Activated CD4-positive, CD25-positive, alpha-beta regulatory T cell (primary cell): ENCODE measurements around the gene TLK2.
A peak's percentile ranks its signal among the peaks of the same experiment; 100 is the strongest.

Source experiments
- DNase-seq, 4 experiments: peaks; one replicate each; lab custom pipeline; 2025; lab: John Stamatoyannopoulos, UW

The TLK2 gene

GRCh38 chr17:62628831-62629555 is 150.4 kb downstream of the TLK2 start:
- DNase-seq, result no peak

DNA sequence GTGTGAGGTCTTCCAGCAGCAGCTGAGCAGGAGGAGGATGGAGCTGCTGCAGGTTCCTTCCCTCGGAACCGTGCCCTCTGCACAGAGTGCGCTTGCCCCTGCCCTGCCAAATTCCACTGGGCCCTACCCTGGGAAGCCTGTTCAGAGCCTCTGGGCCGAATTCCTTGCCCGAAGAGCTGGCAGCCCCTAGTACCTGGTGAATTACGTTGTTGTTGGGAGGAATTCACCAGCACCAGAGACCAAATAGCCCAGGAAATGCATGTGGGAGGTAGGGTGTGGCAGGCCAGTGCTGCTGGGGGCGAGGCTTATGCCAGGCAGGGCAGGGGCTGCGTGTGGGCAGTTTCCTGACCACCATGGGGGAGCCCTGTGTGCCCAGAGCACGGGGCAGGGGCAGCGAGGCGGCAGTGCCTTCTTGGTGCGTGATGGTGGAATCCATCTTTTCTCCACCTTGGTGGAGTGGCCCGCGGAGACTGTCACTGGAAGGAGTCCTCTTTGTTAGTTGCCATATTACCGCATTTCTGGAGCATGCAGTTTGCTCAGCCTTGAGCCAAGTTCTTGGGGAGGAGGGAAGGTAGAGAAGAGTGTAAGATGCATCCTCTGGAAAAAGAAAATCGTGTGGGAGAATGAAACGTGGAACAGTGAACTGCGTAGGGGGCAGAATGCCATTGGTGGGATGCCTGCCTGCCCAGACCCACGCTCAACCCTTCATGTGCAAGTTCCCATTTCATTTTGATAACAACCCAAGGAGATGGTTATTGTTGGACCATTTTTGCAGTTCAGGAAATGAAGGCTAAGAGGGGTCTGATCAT is 151.1 kb downstream of the TLK2 start:
- no peak for DNase-seq

GRCh38 chr17:62630365-62631085 is 151.9 kb downstream of the TLK2 start:
- DNase-seq, result no peak

DNA sequence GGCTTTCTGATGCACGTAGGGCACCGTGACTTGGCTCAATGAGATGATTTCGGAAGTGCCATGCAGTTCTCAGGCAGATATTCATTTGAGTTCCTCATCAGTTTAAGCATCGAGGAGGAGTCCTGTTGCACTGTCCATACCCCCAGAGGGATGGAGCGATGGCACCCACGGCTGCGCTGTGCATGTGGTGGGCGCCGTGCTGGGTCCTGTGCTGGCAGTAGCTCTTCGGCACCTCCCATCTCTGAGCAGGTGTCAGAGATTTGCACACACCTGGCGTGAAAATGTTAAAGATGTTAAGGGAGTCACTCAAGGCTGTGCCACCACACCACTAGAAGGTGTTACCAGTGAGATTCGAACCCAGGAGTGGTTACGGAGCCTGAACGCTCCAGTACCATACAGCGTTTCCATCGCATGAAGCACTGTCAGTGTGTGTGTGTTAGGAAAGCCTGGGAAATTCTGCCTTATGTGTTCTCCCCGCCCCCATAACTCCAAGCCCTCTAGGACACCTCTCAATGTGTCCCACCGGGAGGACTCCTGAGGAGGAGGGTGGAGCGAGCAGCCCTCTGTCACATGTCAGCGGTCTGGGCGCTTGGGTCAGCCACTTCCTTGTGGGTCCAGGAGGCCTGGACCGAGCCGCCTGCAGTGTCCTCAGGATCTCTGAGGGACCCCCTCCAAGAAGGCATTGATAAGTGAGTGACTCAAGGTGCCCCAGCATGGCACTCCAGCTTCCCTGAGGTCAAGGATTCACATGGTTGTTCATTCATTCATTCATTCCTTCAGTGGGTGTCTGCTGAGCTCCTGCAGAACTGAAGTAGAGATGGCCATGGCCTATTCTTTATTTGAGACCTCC is 152.7 kb downstream of the TLK2 start:
- DNase-seq, result no peak

- no peak for DNase-seq
Observed at GRCh38 chr17:62631936-62632924, 153.6 kb downstream of the TLK2 start.

GRCh38 chr17:62637809-62638208 is 159.2 kb downstream of the TLK2 start:
- no peak for DNase-seq

DNA sequence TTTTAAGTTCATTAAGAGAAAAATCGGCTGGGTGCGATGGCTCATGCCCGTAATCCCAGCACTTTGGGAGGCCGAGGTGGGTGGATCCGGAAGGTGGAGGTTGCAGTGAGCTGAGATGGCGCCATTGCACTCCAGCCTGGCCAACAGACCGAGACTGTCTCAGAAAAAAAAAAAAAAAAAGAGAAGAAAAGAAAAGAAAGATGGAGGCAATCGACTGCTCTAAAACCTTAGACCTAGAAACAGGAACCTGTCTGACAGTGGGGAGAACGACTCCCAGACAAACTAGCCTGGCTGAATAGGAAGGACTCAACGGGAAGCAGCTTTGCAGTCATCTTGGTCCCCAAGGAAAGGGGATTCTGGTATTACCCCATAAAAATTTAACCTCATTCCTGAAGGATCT is 162.5 kb downstream of the TLK2 start:
- DNase-seq, result no peak

GRCh38 chr17:62641951-62642350 is 163.3 kb downstream of the TLK2 start:
- DNase-seq, result no peak

DNA sequence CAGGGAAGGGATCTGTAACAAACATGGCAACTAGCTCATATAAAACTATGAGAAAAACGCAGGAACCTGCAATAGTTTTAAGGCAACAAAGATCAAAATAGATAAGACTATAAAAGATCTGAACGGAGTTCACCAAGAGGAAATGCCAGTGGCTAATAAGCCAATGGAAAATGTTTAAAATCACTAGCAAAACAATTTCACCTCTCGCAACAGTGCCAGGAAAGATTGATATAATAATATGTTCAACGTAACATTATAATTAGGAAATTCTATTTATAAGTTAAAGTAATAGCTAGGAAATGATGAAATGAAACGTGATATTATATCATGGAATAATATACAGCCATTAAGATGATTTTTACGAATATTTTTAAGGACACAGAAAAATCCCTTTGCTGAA is 164.9 kb downstream of the TLK2 start:
- no peak for DNase-seq

DNA sequence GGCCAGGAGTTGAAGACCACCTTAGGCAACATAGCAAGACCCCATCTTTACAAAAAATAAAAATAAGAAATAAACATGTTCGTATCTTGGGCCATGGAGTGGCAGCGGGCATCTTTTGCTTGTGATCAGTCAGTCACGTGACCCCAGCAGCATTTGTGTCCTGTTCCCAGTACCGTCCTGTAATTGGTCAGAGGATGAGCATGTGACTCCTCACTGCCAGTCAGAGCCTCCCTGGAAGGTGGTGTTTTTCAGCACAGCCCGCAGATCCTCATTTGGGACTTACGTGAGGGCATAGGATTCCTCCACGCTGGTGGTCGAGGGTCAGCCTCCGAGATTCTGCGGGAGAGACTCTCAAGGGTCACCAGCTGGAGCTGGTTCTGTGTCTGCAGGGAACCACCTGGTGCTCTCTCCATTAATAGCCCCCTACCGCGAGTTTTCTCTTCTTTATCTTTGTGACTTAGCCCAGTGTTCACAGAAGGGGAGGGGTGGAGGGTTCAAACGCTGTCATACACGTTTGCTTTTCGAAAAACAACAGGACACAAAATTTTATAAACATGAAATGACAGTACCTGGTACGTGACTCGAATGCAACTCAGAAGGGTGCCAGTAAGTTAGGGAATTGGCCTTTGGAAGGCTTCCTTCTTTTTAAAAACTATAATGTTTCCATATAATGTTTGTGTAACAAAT is 166.0 kb downstream of the TLK2 start:
- no peak for DNase-seq

- no peak for DNase-seq
Observed at GRCh38 chr17:62648251-62648955, 169.8 kb downstream of the TLK2 start.

- DNase-seq, result no peak
Observed at GRCh38 chr17:62648956-62649294, 170.3 kb downstream of the TLK2 start.

GRCh38 chr17:62649570-62649969 is 170.9 kb downstream of the TLK2 start:
- no peak for DNase-seq

DNA sequence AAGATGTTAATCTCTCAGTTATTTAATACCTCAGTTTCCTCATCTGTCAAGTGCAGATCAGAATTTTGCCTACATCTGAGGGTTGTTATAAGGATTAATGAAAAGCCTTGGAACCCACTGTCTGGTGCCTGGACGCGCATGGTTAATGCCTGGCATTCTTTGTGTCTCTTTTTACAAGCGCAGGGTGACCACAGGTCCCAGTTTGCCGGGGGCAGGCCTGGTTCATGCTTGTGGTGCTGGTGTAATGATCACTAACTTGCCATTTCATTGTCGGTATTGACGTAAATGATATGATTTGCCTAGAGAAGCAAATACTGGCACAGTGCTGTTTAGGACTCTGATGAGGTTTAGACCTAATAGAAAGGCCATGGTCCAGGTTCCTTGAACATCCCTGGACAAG is 172.0 kb downstream of the TLK2 start:
- no peak for DNase-seq

DNA sequence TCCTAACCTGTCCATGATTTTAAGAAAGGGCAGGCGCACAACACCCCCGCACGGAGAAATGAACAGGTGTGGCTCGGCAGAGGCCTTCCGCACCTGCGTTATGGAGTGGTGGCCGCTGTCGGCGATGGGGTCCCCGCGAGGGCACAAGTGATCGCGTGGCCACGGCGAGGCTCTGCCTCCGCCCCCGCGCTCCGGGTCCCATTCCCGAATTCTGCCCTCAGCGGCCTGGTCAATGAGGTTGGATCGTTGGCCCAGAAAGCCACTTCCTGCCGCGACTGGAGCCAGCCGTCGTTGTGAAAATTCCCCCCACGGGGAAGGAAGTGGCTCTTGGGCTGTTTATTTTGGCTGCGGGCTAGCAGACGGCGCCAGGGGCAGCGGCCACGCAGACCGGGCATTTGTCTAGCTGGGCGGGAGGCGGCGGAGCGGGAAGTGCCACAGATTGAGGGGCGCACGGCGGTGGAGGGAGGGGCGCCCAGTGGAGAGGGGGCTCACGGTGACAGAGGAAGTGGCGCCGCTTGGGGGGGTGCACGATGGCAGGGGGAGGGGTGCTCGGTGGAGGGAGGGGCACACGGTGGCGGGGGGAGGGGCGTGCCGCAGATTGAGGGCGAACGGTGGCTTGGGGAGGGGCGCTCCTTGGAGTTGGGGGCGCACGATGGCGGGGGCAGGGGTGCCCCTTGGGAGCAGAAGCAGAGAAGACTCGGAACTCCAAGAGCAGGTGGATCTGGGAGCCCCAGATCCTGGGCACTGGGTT is 173.8 kb downstream of the TLK2 start:
- DNase-seq, result peak in 1 of 4 experiments; percentile 10

- peak in 2 of 4 experiments; percentile 54 to 59 for DNase-seq
Observed at GRCh38 chr17:62653002-62653825, 174.6 kb downstream of the TLK2 start.

- DNase-seq, result no peak
Observed at GRCh38 chr17:62653826-62654761, 175.5 kb downstream of the TLK2 start.
